HG03460 (cell line): ENCODE measurements around the gene CTNNA2.
A peak's percentile ranks its signal among the peaks of the same experiment; 100 is the strongest.
"Not testable (repeated sequence)": the region's sequence is repeated elsewhere in the genome, so short reads cannot be mapped to it uniquely, and the experiment has no call there.

Source experiments
- ATAC-seq: cut with Tn5 transposase; IDR thresholded peaks from one replicate; pipeline ENCODE4 v1.9.1; 2021; ENCODE audit not compliant: unreplicated experiment

Gene CTNNA2

GRCh38 chr2:80070587-80070986, 557.7 kb downstream of the CTNNA2 start:
- ATAC-seq: no peak

- ATAC-seq: no peak
Measured at GRCh38 chr2:80071941-80072340, 559.1 kb downstream of the CTNNA2 start.

GRCh38 chr2:80073134-80073561, 560.3 kb downstream of the CTNNA2 start:
- ATAC-seq: peak; percentile 64

GRCh38 chr2:80074321-80075070, 561.6 kb downstream of the CTNNA2 start:
- ATAC-seq: no peak

- no peak for ATAC-seq
Measured at GRCh38 chr2:80075719-80076118, 562.9 kb downstream of the CTNNA2 start.

GRCh38 chr2:80078290-80079036, 565.6 kb downstream of the CTNNA2 start:
- ATAC-seq: no peak

GRCh38 chr2:80080957-80081356, 568.1 kb downstream of the CTNNA2 start:
- no peak for ATAC-seq

GRCh38 chr2:80086831-80087230, 574.0 kb downstream of the CTNNA2 start:
- no peak for ATAC-seq

GRCh38 chr2:80091237-80091636, 578.4 kb downstream of the CTNNA2 start:
- ATAC-seq: no peak

- no peak for ATAC-seq
Measured at GRCh38 chr2:80092474-80092873, 579.6 kb downstream of the CTNNA2 start.

GRCh38 chr2:80098503-80098902, 585.7 kb downstream of the CTNNA2 start:
- not testable (repeated sequence) for ATAC-seq

GRCh38 chr2:80102026-80102425, 589.2 kb downstream of the CTNNA2 start:
- no peak for ATAC-seq

- ATAC-seq: no peak
Measured at GRCh38 chr2:80105015-80105640, 592.3 kb downstream of the CTNNA2 start.

- ATAC-seq: no peak
Measured at GRCh38 chr2:80111185-80111584, 598.3 kb downstream of the CTNNA2 start.

- no peak for ATAC-seq
Measured at GRCh38 chr2:80112790-80113189, 599.9 kb downstream of the CTNNA2 start.

- no peak for ATAC-seq
Measured at GRCh38 chr2:80113399-80113798, 600.5 kb downstream of the CTNNA2 start.

GRCh38 chr2:80114812-80115211, 602.0 kb downstream of the CTNNA2 start:
- ATAC-seq: no peak

GRCh38 chr2:80117401-80117800, 604.5 kb downstream of the CTNNA2 start:
- no peak for ATAC-seq

- no peak for ATAC-seq
Measured at GRCh38 chr2:80120866-80121265, 608.0 kb downstream of the CTNNA2 start.

GRCh38 chr2:80122675-80123074, 609.8 kb downstream of the CTNNA2 start:
- no peak for ATAC-seq

- no peak for ATAC-seq
Measured at GRCh38 chr2:80126596-80127189, 613.8 kb downstream of the CTNNA2 start.
